Measurements from ENCODE around the gene GFOD2. TPM values are rescaled to one million over a fixed set of nuclear protein-coding genes. Genes with fewer than 3 reads are reported as not detected.
"Not testable (repeated sequence)": the region's sequence is repeated elsewhere in the genome, so short reads cannot be mapped to it uniquely, and the experiment has no call there.

Gene GFOD2
- polyA plus RNA-seq, 2 donors = 36.8 to 49.6 TPM

DNA sequence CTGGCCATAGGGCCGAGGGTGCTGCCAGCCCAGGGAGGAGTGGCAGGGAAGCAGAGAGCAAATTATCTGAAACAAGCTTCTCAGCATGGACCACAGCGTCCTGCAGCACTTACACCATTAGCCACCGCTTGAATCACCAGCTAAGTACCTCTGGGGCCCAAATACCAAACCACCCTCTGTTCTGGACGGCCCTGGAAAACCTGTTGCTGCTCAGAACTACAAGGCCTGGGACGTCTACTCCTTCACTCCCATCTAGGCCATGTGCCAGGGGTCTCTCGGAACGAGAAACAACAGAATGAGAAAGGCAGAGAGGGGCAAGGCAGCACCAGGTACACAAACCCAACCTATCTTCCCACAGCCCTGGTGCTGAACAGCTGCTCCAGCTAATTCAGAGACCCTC lies 39.9 kb upstream of the GFOD2 start:
- Histone ChIP-seq H3K27me3 (ENCODE audit: control insufficient read depth in 1 of 2, insufficient read depth in 2 of 2, low read length in 2 of 2) (no peaks in the 10 kb centered on the region), H3K9me3 (ENCODE audit: control insufficient read depth in 2 of 2, insufficient read depth in 1 of 2, low read depth in 1 of 2, low read length in 1 of 2) (no peaks in the 10 kb centered on the region), H3K27ac (ENCODE audit: low read depth in 2 of 2, low read length in 1 of 2) (no peak overlapping the region), H3K4me1 (ENCODE audit: control insufficient read depth in 2 of 2, insufficient read depth in 2 of 2, low read length in 1 of 2) (peaks cover 0 to 12% of the 10 kb centered on the region in 2 donors), H3K36me3 (ENCODE audit: control insufficient read depth in 2 of 2, insufficient read depth in 2 of 2, low read length in 1 of 2) (peaks cover 0 to 12% of the 10 kb centered on the region in 2 donors), H3K4me3 (ENCODE audit: low read depth in 1 of 2, low read length in 2 of 2) (no peak overlapping the region)
- 83 to 88% methylated on average over 7 of the region's 7 CpGs for WGBS, 2 donors

DNA sequence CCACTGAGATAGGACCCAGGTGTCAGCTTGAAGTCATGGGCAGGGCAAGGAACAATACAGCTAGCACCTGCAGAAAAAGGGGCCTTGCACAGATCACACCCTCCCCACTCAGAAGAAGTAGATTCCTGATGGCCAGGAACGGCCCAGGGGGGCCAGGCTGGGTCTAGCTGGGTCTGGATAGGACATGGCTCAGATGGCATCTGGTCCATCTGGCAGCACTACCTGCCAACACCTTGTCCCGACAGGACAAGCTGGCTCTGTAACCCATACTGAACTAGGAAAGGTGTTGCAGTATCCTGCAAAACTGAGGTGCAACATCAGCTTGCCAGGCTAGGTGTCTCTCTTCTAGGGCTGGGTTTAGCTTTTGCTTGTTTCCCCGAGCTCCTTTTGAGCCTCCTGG lies 38.9 kb upstream of the GFOD2 start:
- no peaks in the 10 kb centered on the region for H3K9me3 ChIP-seq (ENCODE audit: control insufficient read depth in 2 of 2, insufficient read depth in 1 of 2, low read depth in 1 of 2, low read length in 1 of 2)
- H3K4me3 ChIP-seq (ENCODE audit: low read depth in 1 of 2, low read length in 2 of 2) = no peak overlapping the region

DNA sequence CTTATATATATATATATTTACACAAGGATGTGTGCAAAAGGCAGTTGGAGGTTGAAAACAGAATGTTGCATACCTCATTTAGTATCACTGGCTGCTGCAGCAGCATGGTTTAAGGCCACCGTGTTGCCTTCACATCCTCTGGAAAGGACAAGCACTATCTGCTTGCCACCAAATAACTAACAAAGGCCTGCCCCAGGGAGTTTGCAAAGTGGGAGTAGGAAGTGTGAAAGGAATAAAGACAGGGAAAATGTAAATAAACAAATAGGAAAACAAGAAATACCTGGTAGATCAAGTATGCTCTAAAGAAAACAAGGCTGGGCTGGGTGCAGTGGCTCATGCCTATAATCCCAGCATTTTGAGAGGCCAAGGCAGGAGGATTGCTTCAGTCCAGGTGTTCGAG lies 33.5 kb upstream of the GFOD2 start:
- no peak overlapping the region for H3K4me3 ChIP-seq (ENCODE audit: low read depth in 1 of 2, low read length in 2 of 2)
- H3K27ac ChIP-seq (ENCODE audit: low read depth in 2 of 2, low read length in 1 of 2) = no peak overlapping the region
- H3K9me3 ChIP-seq (ENCODE audit: control insufficient read depth in 2 of 2, insufficient read depth in 1 of 2, low read depth in 1 of 2, low read length in 1 of 2) = no peaks in the 10 kb centered on the region
- WGBS, 2 donors = 75 to 76% methylated on average over 2 of the region's 2 CpGs
- peaks cover 0 to 6% of the 10 kb centered on the region in 2 donors for H3K36me3 ChIP-seq (ENCODE audit: control insufficient read depth in 2 of 2, insufficient read depth in 2 of 2, low read length in 1 of 2)
- H3K4me1 ChIP-seq (ENCODE audit: control insufficient read depth in 2 of 2, insufficient read depth in 2 of 2, low read length in 1 of 2) = peaks cover 0 to 8% of the 10 kb centered on the region in 2 donors
- H3K27me3 ChIP-seq (ENCODE audit: control insufficient read depth in 1 of 2, insufficient read depth in 2 of 2, low read length in 2 of 2) = no peaks in the 10 kb centered on the region

More for the DNA sequence above, 38.9 kb upstream of the GFOD2 start:
- Histone ChIP-seq H3K4me1 (ENCODE audit: control insufficient read depth in 2 of 2, insufficient read depth in 2 of 2, low read length in 1 of 2) (peaks cover 0 to 10% of the 10 kb centered on the region in 2 donors), H3K27me3 (ENCODE audit: control insufficient read depth in 1 of 2, insufficient read depth in 2 of 2, low read length in 2 of 2) (no peaks in the 10 kb centered on the region), H3K27ac (ENCODE audit: low read depth in 2 of 2, low read length in 1 of 2) (no peak overlapping the region), H3K36me3 (ENCODE audit: control insufficient read depth in 2 of 2, insufficient read depth in 2 of 2, low read length in 1 of 2) (peaks cover 0 to 11% of the 10 kb centered on the region in 2 donors)
- 79 to 85% methylated on average over 3 of the region's 3 CpGs for WGBS, 2 donors

DNA sequence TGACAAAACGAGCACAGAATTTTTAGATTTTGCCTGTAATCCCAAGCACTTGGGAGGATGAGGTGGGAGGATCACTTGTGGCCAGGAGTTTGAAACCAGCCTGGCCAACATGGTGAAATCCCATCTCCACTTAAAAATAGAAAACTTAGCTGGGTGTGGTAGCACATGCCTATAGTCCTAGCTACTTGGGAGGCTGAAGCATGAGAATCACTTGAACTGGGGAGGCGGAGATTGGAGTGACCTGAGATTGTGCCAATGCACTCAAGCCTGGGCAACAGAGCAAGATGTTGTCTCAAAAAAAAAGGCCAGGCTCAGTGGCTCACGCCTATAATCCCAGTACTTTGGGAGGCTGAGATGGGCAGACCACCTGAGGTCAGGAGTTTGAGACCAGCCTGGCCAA lies 32.2 kb upstream of the GFOD2 start:
- H3K36me3 ChIP-seq (ENCODE audit: control insufficient read depth in 2 of 2, insufficient read depth in 2 of 2, low read length in 1 of 2) = not testable (repeated sequence)
- 92 to 93% methylated on average over 3 of the region's 3 CpGs for WGBS, 2 donors

DNA sequence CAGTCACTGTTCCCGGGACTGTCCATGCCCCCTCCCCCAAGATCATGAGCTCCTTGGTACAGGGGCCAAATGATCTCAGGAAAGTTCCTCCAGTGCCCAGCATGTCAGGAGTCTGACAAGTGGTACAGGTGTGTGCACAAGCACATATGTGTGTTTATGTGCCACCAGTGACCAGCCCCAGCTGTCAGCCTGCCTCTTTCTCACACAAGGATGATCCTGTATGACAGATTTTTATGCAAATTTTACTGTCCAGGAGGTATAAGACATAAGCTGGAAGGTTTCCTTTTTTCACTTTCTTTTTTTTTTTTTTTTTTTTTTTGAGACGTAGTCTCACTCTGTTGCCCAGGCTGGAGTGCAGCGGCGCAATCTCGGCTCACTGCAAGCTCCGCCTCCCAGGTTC lies 31.4 kb upstream of the GFOD2 start:
- no peaks in the 10 kb centered on the region for H3K27me3 ChIP-seq (ENCODE audit: control insufficient read depth in 1 of 2, insufficient read depth in 2 of 2, low read length in 2 of 2)
- peaks cover 0 to 8% of the 10 kb centered on the region in 2 donors for H3K4me1 ChIP-seq (ENCODE audit: control insufficient read depth in 2 of 2, insufficient read depth in 2 of 2, low read length in 1 of 2)
- H3K36me3 ChIP-seq (ENCODE audit: control insufficient read depth in 2 of 2, insufficient read depth in 2 of 2, low read length in 1 of 2) = peaks cover 0 to 6% of the 10 kb centered on the region in 2 donors
- 97 to 98% methylated on average over 6 of the region's 6 CpGs for WGBS, 2 donors
- H3K9me3 ChIP-seq (ENCODE audit: control insufficient read depth in 2 of 2, insufficient read depth in 1 of 2, low read depth in 1 of 2, low read length in 1 of 2) = no peaks in the 10 kb centered on the region
- peak overlapping the region in 1 of 2 donors; percentile 22 for H3K27ac ChIP-seq (ENCODE audit: low read depth in 2 of 2, low read length in 1 of 2)
- H3K4me3 ChIP-seq (ENCODE audit: low read depth in 1 of 2, low read length in 2 of 2) = no peak overlapping the region

More for the DNA sequence above, 32.2 kb upstream of the GFOD2 start:
- not testable (repeated sequence) for H3K4me3 ChIP-seq (ENCODE audit: low read depth in 1 of 2, low read length in 2 of 2); H3K27ac ChIP-seq (ENCODE audit: low read depth in 2 of 2, low read length in 1 of 2); H3K27me3 ChIP-seq (ENCODE audit: control insufficient read depth in 1 of 2, insufficient read depth in 2 of 2, low read length in 2 of 2); H3K9me3 ChIP-seq (ENCODE audit: control insufficient read depth in 2 of 2, insufficient read depth in 1 of 2, low read depth in 1 of 2, low read length in 1 of 2); H3K4me1 ChIP-seq (ENCODE audit: control insufficient read depth in 2 of 2, insufficient read depth in 2 of 2, low read length in 1 of 2)

DNA sequence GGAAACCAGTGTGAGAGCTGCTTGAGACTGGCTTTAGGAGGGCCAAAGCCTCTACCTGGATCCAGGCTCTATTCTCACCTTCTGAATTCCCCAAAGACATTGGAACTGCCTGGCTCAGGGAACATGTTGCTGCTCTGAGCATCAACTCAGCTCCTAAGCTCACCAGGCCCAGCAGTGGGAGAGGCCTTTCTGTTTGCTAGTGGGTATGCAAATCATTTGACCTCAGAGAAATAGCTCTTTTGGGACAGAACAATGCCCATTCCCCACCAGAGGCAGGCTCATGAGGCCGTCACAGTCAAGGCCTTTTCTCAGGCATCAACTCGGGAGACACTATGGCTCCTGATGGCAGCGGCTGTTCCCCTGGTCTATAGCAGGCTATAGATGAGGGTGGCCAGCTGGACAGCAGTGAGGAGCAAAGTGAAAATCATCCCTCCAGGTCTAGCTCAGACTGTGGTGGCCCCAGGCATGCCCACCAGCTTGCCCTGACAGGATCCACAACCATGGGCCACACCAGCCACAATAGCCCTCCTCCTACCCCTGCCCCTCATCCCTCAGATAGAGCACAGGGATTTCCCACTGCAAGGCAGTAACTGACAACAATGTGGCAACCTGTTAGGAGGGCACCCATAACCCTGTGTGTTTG lies 30.4 kb upstream of the GFOD2 start:
- peak overlapping the region; percentile 47 to 85 for H3K27ac ChIP-seq (ENCODE audit: low read depth in 2 of 2, low read length in 1 of 2)
- H3K27me3 ChIP-seq (ENCODE audit: control insufficient read depth in 1 of 2, insufficient read depth in 2 of 2, low read length in 2 of 2) = no peaks in the 10 kb centered on the region
- H3K36me3 ChIP-seq (ENCODE audit: control insufficient read depth in 2 of 2, insufficient read depth in 2 of 2, low read length in 1 of 2) = peaks cover under 1 to 4% of the 10 kb centered on the region in 2 donors
- 91 to 94% methylated on average over 3 of the region's 3 CpGs for WGBS, 2 donors
- H3K4me3 ChIP-seq (ENCODE audit: low read depth in 1 of 2, low read length in 2 of 2) = no peak overlapping the region
- H3K9me3 ChIP-seq (ENCODE audit: control insufficient read depth in 2 of 2, insufficient read depth in 1 of 2, low read depth in 1 of 2, low read length in 1 of 2) = no peaks in the 10 kb centered on the region
- H3K4me1 ChIP-seq (ENCODE audit: control insufficient read depth in 2 of 2, insufficient read depth in 2 of 2, low read length in 1 of 2) = peaks cover 0 to 8% of the 10 kb centered on the region in 2 donors

DNA sequence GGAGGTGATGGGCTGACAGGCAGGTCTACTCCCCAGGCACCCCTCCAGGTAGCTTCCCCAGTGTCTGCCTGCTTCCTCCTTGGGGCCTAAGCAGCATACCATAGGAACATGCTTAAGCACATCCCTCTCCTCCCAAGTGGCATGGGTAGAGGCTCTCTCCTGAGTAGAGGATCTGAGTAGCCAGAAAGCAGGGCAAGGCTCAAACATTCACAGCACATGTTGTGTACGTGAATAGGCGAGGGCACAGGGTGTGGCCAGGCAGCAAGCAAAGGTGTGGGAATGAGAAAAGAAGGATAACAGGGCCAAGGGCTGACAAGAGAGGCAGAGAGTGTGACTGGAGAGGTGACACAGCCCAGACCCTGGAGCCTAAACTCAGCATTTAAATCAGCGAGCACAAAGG lies 29.7 kb upstream of the GFOD2 start:
- H3K27me3 ChIP-seq (ENCODE audit: control insufficient read depth in 1 of 2, insufficient read depth in 2 of 2, low read length in 2 of 2) = no peaks in the 10 kb centered on the region
- no peaks in the 10 kb centered on the region for H3K9me3 ChIP-seq (ENCODE audit: control insufficient read depth in 2 of 2, insufficient read depth in 1 of 2, low read depth in 1 of 2, low read length in 1 of 2)
- H3K4me1 ChIP-seq (ENCODE audit: control insufficient read depth in 2 of 2, insufficient read depth in 2 of 2, low read length in 1 of 2) = peaks cover 0 to 8% of the 10 kb centered on the region in 2 donors
- no peak overlapping the region for H3K4me3 ChIP-seq (ENCODE audit: low read depth in 1 of 2, low read length in 2 of 2)
- H3K27ac ChIP-seq (ENCODE audit: low read depth in 2 of 2, low read length in 1 of 2) = peak overlapping the region; percentile 47 to 85
- WGBS, 2 donors = 64 to 66% methylated on average over 3 of the region's 3 CpGs
- peaks cover 3 to 11% of the 10 kb centered on the region in 2 donors for H3K36me3 ChIP-seq (ENCODE audit: control insufficient read depth in 2 of 2, insufficient read depth in 2 of 2, low read length in 1 of 2)

DNA sequence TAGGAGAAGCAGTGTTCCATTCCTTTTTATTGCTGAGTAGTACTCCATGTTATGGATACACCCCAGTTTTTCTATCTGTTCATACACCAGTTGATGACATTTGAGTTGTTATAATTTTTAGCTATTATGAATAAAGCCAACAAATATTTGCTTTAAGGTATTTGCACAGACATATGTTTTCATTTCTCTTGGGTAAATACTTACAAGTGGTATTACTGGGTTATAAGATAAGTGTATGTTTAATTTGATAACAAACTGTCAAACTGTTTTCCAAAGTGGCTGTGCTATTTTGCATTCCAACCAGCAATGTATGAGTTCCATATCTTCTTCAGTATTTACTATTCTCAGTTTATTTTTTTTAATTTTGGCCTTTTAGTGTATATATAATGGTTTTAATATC lies 27.7 kb upstream of the GFOD2 start:
- Histone ChIP-seq H3K9me3 (ENCODE audit: control insufficient read depth in 2 of 2, insufficient read depth in 1 of 2, low read depth in 1 of 2, low read length in 1 of 2) (no peaks in the 10 kb centered on the region), H3K27ac (ENCODE audit: low read depth in 2 of 2, low read length in 1 of 2) (no peak overlapping the region), H3K27me3 (ENCODE audit: control insufficient read depth in 1 of 2, insufficient read depth in 2 of 2, low read length in 2 of 2) (no peaks in the 10 kb centered on the region), H3K4me1 (ENCODE audit: control insufficient read depth in 2 of 2, insufficient read depth in 2 of 2, low read length in 1 of 2) (peaks cover 0 to 8% of the 10 kb centered on the region in 2 donors), H3K36me3 (ENCODE audit: control insufficient read depth in 2 of 2, insufficient read depth in 2 of 2, low read length in 1 of 2) (peaks cover 7 to 26% of the 10 kb centered on the region in 2 donors), H3K4me3 (ENCODE audit: low read depth in 1 of 2, low read length in 2 of 2) (no peak overlapping the region)

DNA sequence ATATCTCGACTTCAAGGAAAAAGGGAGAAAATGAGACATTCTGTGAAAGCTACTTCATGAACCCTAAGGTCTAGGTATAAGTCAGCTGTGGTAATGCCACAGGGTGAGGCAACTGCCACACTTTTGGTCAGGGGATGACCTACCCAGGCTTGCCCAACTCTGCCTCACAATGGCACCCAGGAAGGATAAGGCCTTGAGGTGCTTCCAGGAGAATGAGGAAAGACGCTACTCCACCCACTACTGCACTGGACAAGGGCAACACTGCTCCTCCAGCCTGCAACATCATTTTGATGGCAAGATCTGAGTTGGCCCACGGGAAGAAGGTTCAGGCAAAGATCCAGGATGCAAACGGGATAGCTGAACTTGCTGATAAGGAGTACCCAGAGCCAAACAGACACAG lies 22.0 kb upstream of the GFOD2 start:
- Histone ChIP-seq H3K27me3 (ENCODE audit: control insufficient read depth in 1 of 2, insufficient read depth in 2 of 2, low read length in 2 of 2) (no peaks in the 10 kb centered on the region), H3K36me3 (ENCODE audit: control insufficient read depth in 2 of 2, insufficient read depth in 2 of 2, low read length in 1 of 2) (peaks cover 12 to 28% of the 10 kb centered on the region in 2 donors)
- WGBS, 2 donors = 84 to 90% methylated on average over 4 of the region's 4 CpGs

DNA sequence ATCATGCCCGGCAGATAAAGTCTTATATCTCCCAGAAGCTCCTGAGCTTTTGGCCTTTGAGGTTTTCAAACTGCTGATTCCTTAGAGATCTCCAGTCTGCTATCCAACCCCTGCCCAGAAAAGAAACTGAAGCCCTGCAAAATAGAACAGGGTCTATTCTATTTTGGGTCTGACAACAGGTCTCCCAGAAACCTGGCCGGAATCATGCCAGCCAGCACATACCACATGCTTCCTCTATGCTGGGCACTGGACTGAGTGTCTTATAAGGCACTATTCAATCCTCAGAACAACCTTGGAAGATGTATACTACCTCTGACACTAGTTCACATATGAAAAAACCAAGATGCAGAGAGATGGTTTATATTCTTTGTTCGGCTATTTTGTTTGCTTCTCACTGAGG lies 21.3 kb upstream of the GFOD2 start:
- Histone ChIP-seq H3K4me3 (ENCODE audit: low read depth in 1 of 2, low read length in 2 of 2) (no peak overlapping the region), H3K27ac (ENCODE audit: low read depth in 2 of 2, low read length in 1 of 2) (no peak overlapping the region), H3K27me3 (ENCODE audit: control insufficient read depth in 1 of 2, insufficient read depth in 2 of 2, low read length in 2 of 2) (no peaks in the 10 kb centered on the region), H3K36me3 (ENCODE audit: control insufficient read depth in 2 of 2, insufficient read depth in 2 of 2, low read length in 1 of 2) (peaks cover 12 to 33% of the 10 kb centered on the region in 2 donors), H3K9me3 (ENCODE audit: control insufficient read depth in 2 of 2, insufficient read depth in 1 of 2, low read depth in 1 of 2, low read length in 1 of 2) (no peaks in the 10 kb centered on the region), H3K4me1 (ENCODE audit: control insufficient read depth in 2 of 2, insufficient read depth in 2 of 2, low read length in 1 of 2) (no peaks in the 10 kb centered on the region)
- WGBS, 2 donors = 96 to 97% methylated on average over 3 of the region's 3 CpGs

More for the DNA sequence above, 22.0 kb upstream of the GFOD2 start:
- no peaks in the 10 kb centered on the region for H3K4me1 ChIP-seq (ENCODE audit: control insufficient read depth in 2 of 2, insufficient read depth in 2 of 2, low read length in 1 of 2)
- no peak overlapping the region for H3K4me3 ChIP-seq (ENCODE audit: low read depth in 1 of 2, low read length in 2 of 2)
- no peaks in the 10 kb centered on the region for H3K9me3 ChIP-seq (ENCODE audit: control insufficient read depth in 2 of 2, insufficient read depth in 1 of 2, low read depth in 1 of 2, low read length in 1 of 2)
- no peak overlapping the region for H3K27ac ChIP-seq (ENCODE audit: low read depth in 2 of 2, low read length in 1 of 2)

All from esophagus (tissue), 2 donors.